ENCODE data around the gene CHST6.
"Not testable (repeated sequence)": the region's sequence is repeated elsewhere in the genome, so short reads cannot be mapped to it uniquely, and the experiment has no call there.

Gene CHST6

DNA sequence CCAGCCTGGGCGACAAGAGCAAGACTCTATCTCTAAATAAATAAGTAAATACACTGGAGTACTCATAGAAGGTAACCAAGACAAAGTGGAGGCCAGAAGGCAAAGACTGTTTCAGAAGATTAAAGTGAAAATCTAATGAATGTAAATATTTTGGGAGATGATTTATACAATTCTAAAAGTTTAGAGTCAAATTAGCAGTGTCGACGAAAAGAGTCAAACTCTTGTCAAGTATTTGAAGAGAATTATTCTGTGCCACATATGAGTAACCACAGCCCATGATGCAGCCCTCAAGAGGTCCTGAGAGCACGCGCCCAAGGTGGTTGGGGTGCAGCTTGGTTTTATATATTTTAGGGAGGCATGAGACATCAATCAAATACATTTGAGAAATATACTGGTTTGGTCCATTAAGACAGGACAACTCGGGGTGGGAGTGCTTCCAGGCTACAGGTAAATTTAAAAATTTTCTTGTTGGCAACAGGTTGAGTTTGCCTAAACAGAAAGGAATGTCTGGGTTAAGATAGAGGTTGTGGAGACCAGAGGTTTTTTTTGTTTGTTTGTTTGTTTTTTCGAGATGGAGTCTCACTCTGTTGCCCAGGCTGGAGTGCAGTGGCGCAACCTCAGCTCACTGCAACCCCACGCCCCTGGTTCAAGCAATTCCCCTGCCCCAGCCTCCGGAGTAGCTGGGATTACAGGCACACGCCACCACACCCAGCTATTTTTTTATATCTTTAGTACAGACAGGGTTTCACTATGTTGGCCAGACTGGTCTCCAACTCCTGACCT lies 65.4 kb downstream of the CHST6 start:
- Histone ChIP-seq H3K27me3 (replicated peaks; ENCODE audit: control insufficient read depth, insufficient read depth, low read length) (no peaks in the 10 kb centered on the region), H3K4me1 (ENCODE audit: control insufficient read depth, insufficient read depth, low read length) (peaks cover 22% of the 10 kb centered on the region), H3K9me3 (ENCODE audit: control insufficient read depth, low read length) (no peaks in the 10 kb centered on the region), H3K9ac (ENCODE audit: low read length) (no peak overlapping the region), H3K4me3 (ENCODE audit: low read length) (no peak overlapping the region), H3K36me3 (ENCODE audit: control insufficient read depth, insufficient read depth, low read length, severe bottlenecking) (no peaks in the 10 kb centered on the region)
- no peak for DNase-seq (ENCODE audit: low read depth)

DNA sequence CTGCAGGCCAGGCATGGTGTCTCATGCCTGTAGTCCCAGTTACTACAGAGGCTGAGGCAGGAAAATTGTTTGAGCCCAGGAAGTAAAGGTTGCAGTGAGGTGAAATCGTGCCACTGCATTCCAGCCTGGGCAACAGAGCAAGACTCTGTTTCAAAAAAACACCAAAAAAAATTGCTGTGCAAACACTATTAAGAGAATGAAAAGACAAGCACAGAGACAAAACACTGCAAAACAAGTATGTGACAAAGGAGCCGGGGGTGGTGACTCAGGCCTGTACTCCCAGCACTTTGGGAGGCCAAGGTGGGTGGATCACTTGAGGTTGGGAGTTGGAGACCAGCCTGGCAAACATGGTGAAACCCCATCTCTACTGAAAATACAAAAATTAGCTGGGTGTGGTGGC lies 68.7 kb downstream of the CHST6 start:
- H3K4me1 ChIP-seq (ENCODE audit: control insufficient read depth, insufficient read depth, low read length), result peaks cover 22% of the 10 kb centered on the region
- DNase-seq (ENCODE audit: low read depth); H3K9me3 ChIP-seq (ENCODE audit: control insufficient read depth, low read length); H3K27me3 ChIP-seq (replicated peaks; ENCODE audit: control insufficient read depth, insufficient read depth, low read length); H3K36me3 ChIP-seq (ENCODE audit: control insufficient read depth, insufficient read depth, low read length, severe bottlenecking); H3K4me3 ChIP-seq (ENCODE audit: low read length); H3K9ac ChIP-seq (ENCODE audit: low read length): not testable (repeated sequence)

DNA sequence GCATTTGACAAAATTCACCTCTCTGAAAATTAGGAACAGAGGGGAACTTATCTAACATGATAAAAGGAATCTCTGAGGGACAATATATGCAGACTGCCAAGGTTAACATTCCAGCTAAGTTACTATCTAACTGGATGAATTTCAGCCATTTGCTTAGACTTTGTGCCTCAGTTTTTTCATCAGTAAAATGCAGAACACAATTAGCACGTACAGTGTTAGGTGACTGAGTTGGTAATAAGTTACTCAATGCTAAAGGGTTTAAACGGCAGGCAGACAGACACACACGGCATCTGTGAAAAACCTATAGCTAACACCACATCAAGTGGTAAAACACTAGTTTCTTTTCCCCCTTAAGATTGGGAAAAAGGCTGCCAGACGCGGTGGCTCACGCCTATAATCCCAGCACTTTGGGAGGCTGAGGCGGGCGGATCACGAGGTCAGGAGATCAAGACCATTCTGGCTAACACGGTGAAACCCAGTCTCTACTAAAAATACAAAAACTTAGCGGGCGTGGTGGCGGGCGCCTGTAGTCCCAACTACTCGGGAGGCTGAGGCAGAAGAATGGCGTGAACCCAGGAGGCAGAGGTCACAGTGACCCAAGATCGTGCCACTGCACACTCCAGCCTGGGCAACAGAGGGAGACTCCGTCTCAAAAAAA lies 71.0 kb downstream of the CHST6 start:
- H3K36me3 ChIP-seq (ENCODE audit: control insufficient read depth, insufficient read depth, low read length, severe bottlenecking); H3K9me3 ChIP-seq (ENCODE audit: control insufficient read depth, low read length); H3K27me3 ChIP-seq (replicated peaks; ENCODE audit: control insufficient read depth, insufficient read depth, low read length); DNase-seq (ENCODE audit: low read depth): not testable (repeated sequence)
- H3K9ac ChIP-seq (ENCODE audit: low read length), result peak overlapping the region; percentile 30
- H3K4me3 ChIP-seq (ENCODE audit: low read length), result peak overlapping the region; percentile 64
- peaks cover 31% of the 10 kb centered on the region for H3K4me1 ChIP-seq (ENCODE audit: control insufficient read depth, insufficient read depth, low read length)

DNA sequence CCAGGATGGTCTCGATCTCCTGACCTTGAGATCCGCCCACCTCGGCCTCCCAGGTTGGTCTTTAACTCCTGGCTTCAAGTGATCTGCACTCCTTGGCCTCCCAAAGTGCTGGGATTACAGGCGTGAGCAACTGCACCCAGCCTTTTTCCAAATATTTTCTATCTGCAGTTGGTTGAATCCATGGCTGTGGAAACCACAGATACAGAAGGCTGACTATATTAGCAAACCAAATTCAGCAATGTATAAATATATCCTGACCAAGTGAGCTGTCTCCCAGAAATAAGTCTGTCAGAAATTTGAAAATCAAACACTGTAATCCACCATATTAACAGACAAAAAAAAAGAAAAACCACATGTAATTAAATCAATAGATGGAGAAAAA lies 71.5 kb downstream of the CHST6 start:
- Histone ChIP-seq H3K27me3 (replicated peaks; ENCODE audit: control insufficient read depth, insufficient read depth, low read length) (no peaks in the 10 kb centered on the region), H3K36me3 (ENCODE audit: control insufficient read depth, insufficient read depth, low read length, severe bottlenecking) (no peaks in the 10 kb centered on the region)

More for the DNA sequence above, 71.5 kb downstream of the CHST6 start:
- Histone ChIP-seq H3K9me3 (ENCODE audit: control insufficient read depth, low read length) (no peaks in the 10 kb centered on the region), H3K4me3 (ENCODE audit: low read length) (peak overlapping the region; percentile 64), H3K4me1 (ENCODE audit: control insufficient read depth, insufficient read depth, low read length) (peaks cover 31% of the 10 kb centered on the region), H3K9ac (ENCODE audit: low read length) (peak overlapping the region; percentile 30)
- no peak for DNase-seq (ENCODE audit: low read depth)

Measured in adipocyte (in vitro differentiated cells).